ENCODE results near the gene SLC27A6.

Gene SLC27A6

DNA sequence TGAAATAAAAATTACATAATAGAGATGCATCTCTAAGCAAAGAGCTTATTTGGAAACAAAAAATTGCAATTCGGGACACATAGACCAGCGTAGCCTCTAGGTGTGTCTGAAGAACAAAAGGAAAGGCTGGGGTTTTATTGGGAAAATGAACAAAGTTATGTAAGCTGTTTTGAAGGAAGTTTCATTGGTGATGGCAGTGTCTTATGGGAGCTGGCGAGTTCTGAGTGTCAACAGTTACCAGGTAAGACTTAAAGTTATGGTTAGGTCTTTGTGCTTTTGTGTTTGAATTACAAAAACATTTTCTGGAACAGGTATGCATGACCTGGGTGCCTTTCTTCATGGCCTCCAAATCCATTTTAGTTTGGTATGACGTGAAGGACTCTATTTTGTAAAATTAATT is 48.9 kb downstream of the SLC27A6 start:
- no peak overlapping the region for H3K4me3 ChIP-seq (ENCODE audit: low read depth, low read length)
- CTCF ChIA-PET = interaction anchor here (0.9 kb wide), 1 partner anchor 12 kb away, joined by 3 read pairs; no protein-coding TSS in a partner anchor

DNA sequence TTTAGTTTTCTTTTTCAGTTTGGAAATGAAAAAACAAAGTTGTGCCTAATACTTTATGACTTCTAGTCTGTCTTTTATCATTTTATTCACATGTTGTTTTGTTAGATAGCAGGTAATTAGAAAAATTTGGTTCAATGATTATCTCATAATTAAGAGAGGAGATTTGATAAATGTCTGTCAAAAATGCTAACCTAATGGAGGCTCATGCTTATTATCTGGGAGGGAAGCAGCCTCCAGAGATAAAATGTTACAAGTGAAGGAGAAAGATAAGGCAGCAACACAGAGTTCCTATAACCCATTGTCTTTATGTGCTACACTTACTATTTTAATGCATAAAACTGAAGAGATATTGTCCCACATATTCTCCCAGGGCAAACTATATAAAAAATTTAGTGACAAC is 53.5 kb downstream of the SLC27A6 start:
- H3K9me3 ChIP-seq (ENCODE audit: control insufficient read depth, insufficient read depth, low read depth, low read length) = no peaks in the 10 kb centered on the region
- no peak overlapping the region for H3K4me3 ChIP-seq (ENCODE audit: low read depth, low read length)
- no peaks in the 10 kb centered on the region for H3K36me3 ChIP-seq (ENCODE audit: control insufficient read depth in 2 of 2, insufficient read depth in 1 of 2, low read length in 2 of 2)
- ChIA-PET POLR2A (no interaction called here), CTCF (no interaction called here)
- no peaks in the 10 kb centered on the region for H3K4me1 ChIP-seq (ENCODE audit: control insufficient read depth, insufficient read depth, low read length)
- no peak overlapping the region for H3K27ac ChIP-seq (ENCODE audit: extremely low read depth, low read depth, low read length)
- TF ChIP-seq ZNF791 (tag by site-specific recombination; IDR thresholded peaks at IDR 0.05) (no peak), ZNF366 (tag by site-specific recombination; conservative IDR thresholded peaks at IDR 0.05) (no peak), ZNF560 (tag by site-specific recombination; IDR thresholded peaks at IDR 0.05; ENCODE audit: borderline replicate concordance) (no peak), ZNF324 (tag by site-specific recombination; IDR thresholded peaks at IDR 0.05) (no peak), SP3 (tag by site-specific recombination; IDR thresholded peaks at IDR 0.05) (no peak), ZBTB17 (tag by site-specific recombination; IDR thresholded peaks at IDR 0.05) (no peak), ZNF404 (tag by site-specific recombination; IDR thresholded peaks at IDR 0.05) (no peak)
- TF ChIP-seq, protein P1, sequence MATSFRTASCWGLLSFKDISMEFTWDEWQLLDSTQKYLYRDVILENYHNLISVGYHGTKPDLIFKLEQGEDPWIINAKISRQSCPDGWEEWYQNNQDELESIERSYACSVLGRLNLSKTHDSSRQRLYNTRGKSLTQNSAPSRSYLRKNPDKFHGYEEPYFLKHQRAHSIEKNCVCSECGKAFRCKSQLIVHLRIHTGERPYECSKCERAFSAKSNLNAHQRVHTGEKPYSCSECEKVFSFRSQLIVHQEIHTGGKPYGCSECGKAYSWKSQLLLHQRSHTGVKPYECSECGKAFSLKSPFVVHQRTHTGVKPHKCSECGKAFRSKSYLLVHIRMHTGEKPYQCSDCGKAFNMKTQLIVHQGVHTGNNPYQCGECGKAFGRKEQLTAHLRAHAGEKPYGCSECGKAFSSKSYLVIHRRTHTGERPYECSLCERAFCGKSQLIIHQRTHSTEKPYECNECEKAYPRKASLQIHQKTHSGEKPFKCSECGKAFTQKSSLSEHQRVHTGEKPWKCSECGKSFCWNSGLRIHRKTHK (tag by site-specific recombination; IDR thresholded peaks at IDR 0.05) = no peak
- TF ChIP-seq, protein P2, sequence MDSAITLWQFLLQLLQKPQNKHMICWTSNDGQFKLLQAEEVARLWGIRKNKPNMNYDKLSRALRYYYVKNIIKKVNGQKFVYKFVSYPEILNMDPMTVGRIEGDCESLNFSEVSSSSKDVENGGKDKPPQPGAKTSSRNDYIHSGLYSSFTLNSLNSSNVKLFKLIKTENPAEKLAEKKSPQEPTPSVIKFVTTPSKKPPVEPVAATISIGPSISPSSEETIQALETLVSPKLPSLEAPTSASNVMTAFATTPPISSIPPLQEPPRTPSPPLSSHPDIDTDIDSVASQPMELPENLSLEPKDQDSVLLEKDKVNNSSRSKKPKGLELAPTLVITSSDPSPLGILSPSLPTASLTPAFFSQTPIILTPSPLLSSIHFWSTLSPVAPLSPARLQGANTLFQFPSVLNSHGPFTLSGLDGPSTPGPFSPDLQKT (IDR thresholded peaks at IDR 0.05; ENCODE audit: borderline replicate concordance, low read depth, low read length) = no peak
- TF ChIP-seq, protein P3, sequence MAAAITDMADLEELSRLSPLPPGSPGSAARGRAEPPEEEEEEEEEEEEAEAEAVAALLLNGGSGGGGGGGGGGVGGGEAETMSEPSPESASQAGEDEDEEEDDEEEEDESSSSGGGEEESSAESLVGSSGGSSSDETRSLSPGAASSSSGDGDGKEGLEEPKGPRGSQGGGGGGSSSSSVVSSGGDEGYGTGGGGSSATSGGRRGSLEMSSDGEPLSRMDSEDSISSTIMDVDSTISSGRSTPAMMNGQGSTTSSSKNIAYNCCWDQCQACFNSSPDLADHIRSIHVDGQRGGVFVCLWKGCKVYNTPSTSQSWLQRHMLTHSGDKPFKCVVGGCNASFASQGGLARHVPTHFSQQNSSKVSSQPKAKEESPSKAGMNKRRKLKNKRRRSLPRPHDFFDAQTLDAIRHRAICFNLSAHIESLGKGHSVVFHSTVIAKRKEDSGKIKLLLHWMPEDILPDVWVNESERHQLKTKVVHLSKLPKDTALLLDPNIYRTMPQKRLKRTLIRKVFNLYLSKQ (tag by site-specific recombination; IDR thresholded peaks at IDR 0.05; ENCODE audit: borderline replicate concordance) = no peak
- TF ChIP-seq, protein P4, sequence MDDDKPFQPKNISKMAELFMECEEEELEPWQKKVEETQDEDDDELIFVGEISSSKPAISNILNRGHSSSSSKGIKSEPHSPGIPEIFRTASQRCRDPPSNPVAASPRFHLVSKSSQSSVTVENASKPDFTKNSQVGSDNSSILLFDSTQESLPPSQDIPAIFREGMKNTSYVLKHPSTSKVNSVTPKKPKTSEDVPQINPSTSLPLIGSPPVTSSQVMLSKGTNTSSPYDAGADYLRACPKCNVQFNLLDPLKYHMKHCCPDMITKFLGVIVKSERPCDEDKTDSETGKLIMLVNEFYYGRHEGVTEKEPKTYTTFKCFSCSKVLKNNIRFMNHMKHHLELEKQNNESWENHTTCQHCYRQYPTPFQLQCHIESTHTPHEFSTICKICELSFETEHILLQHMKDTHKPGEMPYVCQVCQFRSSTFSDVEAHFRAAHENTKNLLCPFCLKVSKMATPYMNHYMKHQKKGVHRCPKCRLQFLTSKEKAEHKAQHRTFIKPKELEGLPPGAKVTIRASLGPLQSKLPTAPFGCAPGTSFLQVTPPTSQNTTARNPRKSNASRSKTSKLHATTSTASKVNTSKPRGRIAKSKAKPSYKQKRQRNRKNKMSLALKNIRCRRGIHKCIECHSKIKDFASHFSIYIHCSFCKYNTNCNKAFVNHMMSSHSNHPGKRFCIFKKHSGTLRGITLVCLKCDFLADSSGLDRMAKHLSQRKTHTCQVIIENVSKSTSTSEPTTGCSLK (tag by site-specific recombination; IDR thresholded peaks at IDR 0.05) = no peak

More for the DNA sequence above, 48.9 kb downstream of the SLC27A6 start:
- Histone ChIP-seq H3K27ac (ENCODE audit: extremely low read depth, low read depth, low read length) (no peak overlapping the region), H3K4me1 (ENCODE audit: control insufficient read depth, insufficient read depth, low read length) (no peaks in the 10 kb centered on the region), H3K36me3 (ENCODE audit: control insufficient read depth in 2 of 2, insufficient read depth in 1 of 2, low read length in 2 of 2) (no peaks in the 10 kb centered on the region), H3K9me3 (ENCODE audit: control insufficient read depth, insufficient read depth, low read depth, low read length) (no peaks in the 10 kb centered on the region)
- TF ChIP-seq ZSCAN23 (tag by site-specific recombination; IDR thresholded peaks at IDR 0.05) (no peak), ZNF248 (tag by site-specific recombination; IDR thresholded peaks at IDR 0.05) (no peak), ZBTB48 (tag by site-specific recombination; IDR thresholded peaks at IDR 0.05) (no peak), RBAK (tag by site-specific recombination; IDR thresholded peaks at IDR 0.05) (no peak), ZNF510 (tag by site-specific recombination; IDR thresholded peaks at IDR 0.05; ENCODE audit: insufficient replicate concordance) (no peak)
- POLR2A ChIA-PET = no interaction called here

DNA sequence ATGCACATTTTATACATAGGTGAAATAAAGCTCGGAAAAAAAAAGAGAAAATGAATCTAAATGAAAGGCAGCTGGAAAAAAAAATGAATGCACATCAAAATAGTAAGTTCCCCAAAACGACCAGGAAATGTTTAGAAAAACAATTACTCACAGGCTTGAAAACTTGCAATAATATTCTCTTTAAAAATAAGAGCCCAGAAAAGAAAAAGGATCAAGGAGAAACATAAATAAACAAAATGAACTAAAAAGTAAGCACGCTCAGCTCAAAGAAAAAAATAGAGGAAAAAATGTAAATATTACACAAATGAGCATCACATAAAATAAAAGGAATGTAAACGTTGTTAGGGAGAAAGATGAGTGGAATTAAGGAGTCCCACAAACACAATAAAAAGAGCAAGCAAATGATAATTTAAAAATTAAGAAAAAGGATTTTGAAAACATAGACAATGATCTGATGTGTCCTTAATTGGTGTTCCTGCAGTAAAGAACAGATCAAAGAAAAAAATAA is 54.2 kb downstream of the SLC27A6 start:
- H3K4me1 ChIP-seq (ENCODE audit: control insufficient read depth, insufficient read depth, low read length) = no peaks in the 10 kb centered on the region
- no peak overlapping the region for H3K4me3 ChIP-seq (ENCODE audit: low read depth, low read length)
- H3K36me3 ChIP-seq (ENCODE audit: control insufficient read depth in 2 of 2, insufficient read depth in 1 of 2, low read length in 2 of 2) = no peaks in the 10 kb centered on the region
- H3K27ac ChIP-seq (ENCODE audit: extremely low read depth, low read depth, low read length) = no peak overlapping the region
- H3K9me3 ChIP-seq (ENCODE audit: control insufficient read depth, insufficient read depth, low read depth, low read length) = no peaks in the 10 kb centered on the region
- ChIA-PET CTCF (no interaction called here), POLR2A (no interaction called here)
- TF ChIP-seq MZF1 (tag by site-specific recombination; IDR thresholded peaks at IDR 0.05; ENCODE audit: borderline replicate concordance) = no peak
- no peak for TF ChIP-seq ZNF747 (tag by site-specific recombination; IDR thresholded peaks at IDR 0.05)
- TF ChIP-seq, protein P5, sequence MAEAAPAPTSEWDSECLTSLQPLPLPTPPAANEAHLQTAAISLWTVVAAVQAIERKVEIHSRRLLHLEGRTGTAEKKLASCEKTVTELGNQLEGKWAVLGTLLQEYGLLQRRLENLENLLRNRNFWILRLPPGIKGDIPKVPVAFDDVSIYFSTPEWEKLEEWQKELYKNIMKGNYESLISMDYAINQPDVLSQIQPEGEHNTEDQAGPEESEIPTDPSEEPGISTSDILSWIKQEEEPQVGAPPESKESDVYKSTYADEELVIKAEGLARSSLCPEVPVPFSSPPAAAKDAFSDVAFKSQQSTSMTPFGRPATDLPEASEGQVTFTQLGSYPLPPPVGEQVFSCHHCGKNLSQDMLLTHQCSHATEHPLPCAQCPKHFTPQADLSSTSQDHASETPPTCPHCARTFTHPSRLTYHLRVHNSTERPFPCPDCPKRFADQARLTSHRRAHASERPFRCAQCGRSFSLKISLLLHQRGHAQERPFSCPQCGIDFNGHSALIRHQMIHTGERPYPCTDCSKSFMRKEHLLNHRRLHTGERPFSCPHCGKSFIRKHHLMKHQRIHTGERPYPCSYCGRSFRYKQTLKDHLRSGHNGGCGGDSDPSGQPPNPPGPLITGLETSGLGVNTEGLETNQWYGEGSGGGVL (tag by site-specific recombination; IDR thresholded peaks at IDR 0.05) = no peak
- TF ChIP-seq ZNF701 (tag by site-specific recombination; IDR thresholded peaks at IDR 0.05) = no peak
- TF ChIP-seq, protein P6, sequence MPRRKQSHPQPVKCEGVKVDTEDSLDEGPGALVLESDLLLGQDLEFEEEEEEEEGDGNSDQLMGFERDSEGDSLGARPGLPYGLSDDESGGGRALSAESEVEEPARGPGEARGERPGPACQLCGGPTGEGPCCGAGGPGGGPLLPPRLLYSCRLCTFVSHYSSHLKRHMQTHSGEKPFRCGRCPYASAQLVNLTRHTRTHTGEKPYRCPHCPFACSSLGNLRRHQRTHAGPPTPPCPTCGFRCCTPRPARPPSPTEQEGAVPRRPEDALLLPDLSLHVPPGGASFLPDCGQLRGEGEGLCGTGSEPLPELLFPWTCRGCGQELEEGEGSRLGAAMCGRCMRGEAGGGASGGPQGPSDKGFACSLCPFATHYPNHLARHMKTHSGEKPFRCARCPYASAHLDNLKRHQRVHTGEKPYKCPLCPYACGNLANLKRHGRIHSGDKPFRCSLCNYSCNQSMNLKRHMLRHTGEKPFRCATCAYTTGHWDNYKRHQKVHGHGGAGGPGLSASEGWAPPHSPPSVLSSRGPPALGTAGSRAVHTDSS (tag by site-specific recombination; IDR thresholded peaks at IDR 0.05) = no peak
- no peak for TF ChIP-seq ZFP41 (tag by site-specific recombination; IDR thresholded peaks at IDR 0.05; ENCODE audit: borderline replicate concordance)
- no peak for TF ChIP-seq GLI2 (tag by site-specific recombination; IDR thresholded peaks at IDR 0.05; ENCODE audit: borderline replicate concordance, low read depth)

Measured in HEK293 (cell line).